PFSK-1 (cell line): Measurements from ENCODE around the gene ZCCHC14.

Source experiments
- POLR2AphosphoS5 ChIP-seq: IDR thresholded peaks from 2 replicates; pipeline ENCODE4 v1.6.1; 2012; ENCODE audit warnings: low read depth, mild to moderate bottlenecking, control low read depth, low read length, moderate library complexity
- SIN3A ChIP-seq: IDR thresholded peaks from 2 replicates; pipeline ENCODE4 v1.6.1; 2012; ENCODE audit warnings: mild to moderate bottlenecking, low read length, moderate library complexity, borderline replicate concordance; ENCODE audit not compliant: insufficient read depth
- TAF1 ChIP-seq: IDR thresholded peaks from 2 replicates; pipeline ENCODE4 v1.6.1; 2012; ENCODE audit warnings: low read length, control low read depth, borderline replicate concordance; ENCODE audit not compliant: insufficient read depth
- TF ChIP-seq, protein P1 (sequence below), 2 experiments: IDR thresholded peaks; 2 replicates each; pipeline versions ENCODE4 v1.6.1 to v1.8.0; 2011 to 2012; ENCODE audit warnings: low read depth in 2 of 2, low read length in 2 of 2, control low read depth in 1 of 2, inconsistent platforms in 1 of 2, mild to moderate bottlenecking in 1 of 2, moderate library complexity in 1 of 2; ENCODE audit not compliant: insufficient read depth in 1 of 2

GRCh38 chr16:87380881-87381280 is 111.9 kb downstream of the ZCCHC14 start:
- TF ChIP-seq POLR2AphosphoS5 (no peak), SIN3A (no peak), TAF1 (no peak)
- TF ChIP-seq, protein P1, sequence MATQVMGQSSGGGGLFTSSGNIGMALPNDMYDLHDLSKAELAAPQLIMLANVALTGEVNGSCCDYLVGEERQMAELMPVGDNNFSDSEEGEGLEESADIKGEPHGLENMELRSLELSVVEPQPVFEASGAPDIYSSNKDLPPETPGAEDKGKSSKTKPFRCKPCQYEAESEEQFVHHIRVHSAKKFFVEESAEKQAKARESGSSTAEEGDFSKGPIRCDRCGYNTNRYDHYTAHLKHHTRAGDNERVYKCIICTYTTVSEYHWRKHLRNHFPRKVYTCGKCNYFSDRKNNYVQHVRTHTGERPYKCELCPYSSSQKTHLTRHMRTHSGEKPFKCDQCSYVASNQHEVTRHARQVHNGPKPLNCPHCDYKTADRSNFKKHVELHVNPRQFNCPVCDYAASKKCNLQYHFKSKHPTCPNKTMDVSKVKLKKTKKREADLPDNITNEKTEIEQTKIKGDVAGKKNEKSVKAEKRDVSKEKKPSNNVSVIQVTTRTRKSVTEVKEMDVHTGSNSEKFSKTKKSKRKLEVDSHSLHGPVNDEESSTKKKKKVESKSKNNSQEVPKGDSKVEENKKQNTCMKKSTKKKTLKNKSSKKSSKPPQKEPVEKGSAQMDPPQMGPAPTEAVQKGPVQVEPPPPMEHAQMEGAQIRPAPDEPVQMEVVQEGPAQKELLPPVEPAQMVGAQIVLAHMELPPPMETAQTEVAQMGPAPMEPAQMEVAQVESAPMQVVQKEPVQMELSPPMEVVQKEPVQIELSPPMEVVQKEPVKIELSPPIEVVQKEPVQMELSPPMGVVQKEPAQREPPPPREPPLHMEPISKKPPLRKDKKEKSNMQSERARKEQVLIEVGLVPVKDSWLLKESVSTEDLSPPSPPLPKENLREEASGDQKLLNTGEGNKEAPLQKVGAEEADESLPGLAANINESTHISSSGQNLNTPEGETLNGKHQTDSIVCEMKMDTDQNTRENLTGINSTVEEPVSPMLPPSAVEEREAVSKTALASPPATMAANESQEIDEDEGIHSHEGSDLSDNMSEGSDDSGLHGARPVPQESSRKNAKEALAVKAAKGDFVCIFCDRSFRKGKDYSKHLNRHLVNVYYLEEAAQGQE (IDR thresholded peaks at IDR 0.05; ENCODE audit: insufficient read depth in 1 of 2, low read depth in 2 of 2, low read length in 2 of 2) = no peak
